WTC11 (cell line): Measurements from ENCODE around the gene CD200R1. TPM values are rescaled to one million over a fixed set of nuclear protein-coding genes. Genes with fewer than 3 reads are reported as not detected.

Experiments used
- ATAC-seq: fragments of 200-7000 bp; cut with Tn5 transposase; 2 replicates; pipeline ENCODE4 v1.10.0; 2021; ENCODE audit warnings: mild to moderate bottlenecking, moderate library complexity
- CTCF ChIA-PET: fragments of 300-600 bp; sonication (Branson Sonifier 250); formaldehyde crosslinking; loops from one replicate; lab custom pipeline; 2021; ENCODE audit warnings: antibody characterized with exemption; lab: Charles Lee
- POLR2A ChIA-PET: fragments of 350-600 bp; sonication (Branson Sonifier 250); formaldehyde crosslinking; loops from one replicate; lab custom pipeline; 2021; ENCODE audit warnings: antibody characterized with exemption; lab: Charles Lee
- DNase-seq: peaks from one replicate; pipeline ENCODE4 v3.0.0; 2021; ENCODE audit warnings: low spot score
- H3K27ac Mint-ChIP-seq: 2 replicates; pipeline ENCODE4 v1.8.0; 2021; ENCODE audit warnings: mixed read lengths
- H3K27me3 Mint-ChIP-seq: 2 replicates; pipeline ENCODE4 v1.8.0; 2021; ENCODE audit warnings: low read depth, mild to moderate bottlenecking, moderate library complexity, mixed read lengths
- H3K36me3 Mint-ChIP-seq: 2 replicates; pipeline ENCODE4 v1.8.0; 2021; ENCODE audit warnings: mixed read lengths
- H3K4me1 Mint-ChIP-seq: 2 replicates; pipeline ENCODE4 v1.8.0; 2022; ENCODE audit warnings: mixed read lengths
- H3K4me3 Mint-ChIP-seq: 2 replicates; pipeline ENCODE4 v1.8.0; 2021; ENCODE audit warnings: mild to moderate bottlenecking, moderate library complexity, mixed read lengths
- H3K9me3 Mint-ChIP-seq: 2 replicates; pipeline ENCODE4 v1.8.0; 2021; ENCODE audit warnings: mixed read lengths
- AFF4 ChIP-seq: sonication (generic); formaldehyde crosslinking; IDR thresholded peaks from 2 replicates; pipeline ENCODE4 v1.8.1; 2023; ENCODE audit warnings: mild to moderate bottlenecking, missing genetic modification reagents, borderline replicate concordance
- AR ChIP-seq: fragments of 250-450 bp; sonication (Bioruptor Pico); IDR thresholded peaks from 2 replicates; pipeline ENCODE4 v1.9.0; 2021; ENCODE audit warnings: mild to moderate bottlenecking
- ATF3 ChIP-seq: sonication (generic); formaldehyde crosslinking; conservative IDR thresholded peaks from 2 replicates; pipeline ENCODE4 v1.8.1; 2022; ENCODE audit warnings: mild to moderate bottlenecking, missing genetic modification reagents
- ATF6 ChIP-seq: sonication (generic); formaldehyde crosslinking; IDR thresholded peaks from 2 replicates; pipeline ENCODE4 v1.8.1; 2023; ENCODE audit warnings: mild to moderate bottlenecking, missing genetic modification reagents
- CTCF ChIP-seq: fragments of 200-600 bp; IDR thresholded peaks from 2 replicates; pipeline ENCODE4 v1.8.0; 2022; ENCODE audit warnings: antibody characterized with exemption
- ERG ChIP-seq: fragments of 250-450 bp; sonication (Bioruptor Pico); IDR thresholded peaks from 2 replicates; pipeline ENCODE4 v1.8.0; 2021; ENCODE audit warnings: mild to moderate bottlenecking
- ESRRA ChIP-seq: sonication (generic); formaldehyde crosslinking; IDR thresholded peaks from 2 replicates; pipeline ENCODE4 v1.8.1; 2022; ENCODE audit warnings: mild to moderate bottlenecking, missing genetic modification reagents, borderline replicate concordance
- ETV6 ChIP-seq: sonication (generic); formaldehyde crosslinking; IDR thresholded peaks from 2 replicates; pipeline ENCODE4 v1.8.1; 2022; ENCODE audit warnings: mild to moderate bottlenecking, missing genetic modification reagents
- FOXK1 ChIP-seq: sonication (generic); formaldehyde crosslinking; IDR thresholded peaks from 2 replicates; pipeline ENCODE4 v1.8.0; 2022; ENCODE audit warnings: mild to moderate bottlenecking, moderate library complexity, missing genetic modification reagents
- HMGXB4 ChIP-seq: sonication (generic); formaldehyde crosslinking; IDR thresholded peaks from 2 replicates; pipeline ENCODE4 v1.8.1; 2023; ENCODE audit warnings: mild to moderate bottlenecking, moderate library complexity, missing genetic modification reagents
- IRF2 ChIP-seq: sonication (generic); formaldehyde crosslinking; IDR thresholded peaks from 2 replicates; pipeline ENCODE4 v1.8.0; 2022; ENCODE audit warnings: low read depth, missing genetic modification reagents, borderline replicate concordance
- NFE2L1 ChIP-seq: sonication (generic); formaldehyde crosslinking; IDR thresholded peaks from 2 replicates; pipeline ENCODE4 v1.8.1; 2023; ENCODE audit warnings: missing genetic modification reagents
- PRRX2 ChIP-seq: fragments of 250-450 bp; sonication (Bioruptor Pico); IDR thresholded peaks from 2 replicates; pipeline ENCODE4 v1.8.0; 2021; ENCODE audit warnings: mild to moderate bottlenecking
- SMAD4 ChIP-seq: sonication (generic); formaldehyde crosslinking; IDR thresholded peaks from 2 replicates; pipeline ENCODE4 v1.8.0; 2022; ENCODE audit warnings: mild to moderate bottlenecking, missing genetic modification reagents
- USF1 ChIP-seq: sonication (generic); formaldehyde crosslinking; IDR thresholded peaks from 2 replicates; pipeline ENCODE4 v1.8.0; 2022; ENCODE audit warnings: mild to moderate bottlenecking, missing genetic modification reagents
- USF2 ChIP-seq: sonication (generic); formaldehyde crosslinking; IDR thresholded peaks from 2 replicates; pipeline ENCODE4 v1.8.1; 2023; ENCODE audit warnings: mild to moderate bottlenecking, missing genetic modification reagents, moderate library complexity
- ZNF512 ChIP-seq: sonication (generic); formaldehyde crosslinking; IDR thresholded peaks from 2 replicates; pipeline ENCODE4 v1.8.1; 2022; ENCODE audit warnings: missing genetic modification reagents, borderline replicate concordance
- total RNA-seq: library from RNA; stranded (reverse); gene quantifications from 3 replicates; pipeline ENCODE4 v1.2.3, GENCODE V29; 2021

The CD200R1 gene
- total RNA-seq, 1 experiment from 2014 or later: not detected

- no peak overlapping the region for H3K27ac Mint-ChIP-seq
- TF ChIP-seq ETV6 (CRISPR knock-in tag): no peak
- H3K9me3 Mint-ChIP-seq: 0 out of 2 replicates have a peak, but pooled peaks cover 4% of the 10 kb centered on the region
- DNase-seq (no peak), ATAC-seq (no peak)
- H3K36me3 Mint-ChIP-seq: no peaks in the 10 kb centered on the region
- H3K27me3 Mint-ChIP-seq: 0 out of 2 replicates have a peak, but pooled peaks cover 4% of the 10 kb centered on the region
- 0 out of 2 replicates have a peak, but pooled peaks cover 6% of the 10 kb centered on the region for H3K4me1 Mint-ChIP-seq
- POLR2A ChIA-PET: no interaction called here
- H3K4me3 Mint-ChIP-seq: no peak overlapping the region
- CTCF ChIA-PET: no interaction called here
Measured at GRCh38 chr3:112930771-112931170, 44.1 kb downstream of the CD200R1 start.

GRCh38 chr3:112925969-112926368, 48.9 kb downstream of the CD200R1 start:
- TF ChIP-seq USF1: no peak
- no peak for TF ChIP-seq ESRRA (CRISPR knock-in tag)
- TF ChIP-seq ERG (CRISPR knock-in tag): no peak
- no peak for TF ChIP-seq SMAD4 (CRISPR knock-in tag)
- TF ChIP-seq USF2 (CRISPR knock-in tag): no peak
- TF ChIP-seq ZNF512 (CRISPR knock-in tag): no peak
- no peak for TF ChIP-seq PRRX2 (CRISPR knock-in tag)
- TF ChIP-seq AR: no peak
- no peak for TF ChIP-seq CTCF
- no peak for TF ChIP-seq ATF6
- no peak for TF ChIP-seq FOXK1 (CRISPR knock-in tag)
- no peak for TF ChIP-seq ATF3 (CRISPR knock-in tag)
- no peak for TF ChIP-seq HMGXB4 (CRISPR knock-in tag)
- no peak for TF ChIP-seq NFE2L1 (CRISPR knock-in tag)
- TF ChIP-seq AFF4 (CRISPR knock-in tag): no peak
- no peak for TF ChIP-seq IRF2 (CRISPR knock-in tag)
- TF ChIP-seq, all 79 proteins: peak for 0
- Mint-ChIP-seq H3K4me1 (0 out of 2 replicates have a peak, but pooled peaks cover 6% of the 10 kb centered on the region), H3K9me3 (no peaks in the 10 kb centered on the region), H3K36me3 (no peaks in the 10 kb centered on the region), H3K27ac (no peak overlapping the region), H3K27me3 (no peaks in the 10 kb centered on the region), H3K4me3 (no peak overlapping the region)
- DNase-seq (no peak), ATAC-seq (peak; percentile 30; the same call in 1 of the 2 replicates)
- ChIA-PET CTCF (no interaction called here), POLR2A (no interaction called here)
